Endothelial cell of umbilical vein (primary cell): Measurements from ENCODE around the gene PDGFRB. TPM values are rescaled to one million over a fixed set of nuclear protein-coding genes. Genes with fewer than 3 reads are reported as not detected.

ENCODE experiments used
- BruUV-seq: library from RNA; stranded (reverse); fragments of 400-500 nt; replicated peaks from 2 replicates; lab custom pipeline; 2021; lab: Mats Ljungman, UMichigan
- CTCF ChIA-PET: fragments of 300-600, 350-600 bp; sonication (Branson Sonifier 250); formaldehyde crosslinking; loops from one replicate; lab custom pipeline; 2021; ENCODE audit warnings: antibody characterized with exemption, inconsistent platforms; lab: Charles Lee
- POLR2A ChIA-PET: fragments of 300-600, 350-600 bp; sonication (Branson Sonifier 250); formaldehyde crosslinking; loops from one replicate; lab custom pipeline; 2021; ENCODE audit warnings: antibody characterized with exemption, inconsistent platforms; lab: Charles Lee
- DNase-seq: peaks from one replicate; pipeline ENCODE4 v3.0.0-alpha.2; 2011; ENCODE audit warnings: low read depth, low spot score
- FAIRE-seq: peaks from 2 replicates; lab custom pipeline; 2011; peaks lifted over from hg19 to GRCh38; lab: Jason Lieb, UNC
- H2AFZ ChIP-seq: 2 replicates; pipeline ENCODE4 v1.6.0; 2012; ENCODE audit warnings: low read depth, low read length, control low read depth, inconsistent platforms
- H3K27ac ChIP-seq: 2 replicates; pipeline ENCODE4 v1.5.1; 2011; ENCODE audit warnings: low read depth, mild to moderate bottlenecking, control low read depth, low read length, moderate library complexity; ENCODE audit not compliant: insufficient read depth
- H3K27me3 ChIP-seq, 2 experiments: 2 replicates each; pipeline versions ENCODE4 v1.6.0 to v1.6.1; 2011; ENCODE audit warnings: low read length in 2 of 2, mixed read lengths in 1 of 2; ENCODE audit not compliant: control insufficient read depth in 2 of 2, insufficient read depth in 2 of 2
- H3K36me3 ChIP-seq, 2 experiments: 2 replicates in 1 of 2; 3 replicates in 1 of 2; pipeline ENCODE4 v1.5.1; 2011; ENCODE audit warnings: low read length in 2 of 2, mild to moderate bottlenecking in 1 of 2, moderate library complexity in 1 of 2; ENCODE audit not compliant: control insufficient read depth in 2 of 2, insufficient read depth in 2 of 2; ENCODE audit errors: extremely low read depth in 1 of 2
- H3K4me1 ChIP-seq: 3 replicates; pipeline ENCODE4 v1.5.1; 2011; ENCODE audit warnings: mild to moderate bottlenecking, low read length; ENCODE audit not compliant: control insufficient read depth, insufficient read depth; ENCODE audit errors: extremely low read depth
- H3K4me2 ChIP-seq: 2 replicates; pipeline ENCODE4 v1.6.1; 2011; ENCODE audit warnings: low read length, control low read depth, mixed read lengths; ENCODE audit not compliant: insufficient read depth
- H3K4me3 ChIP-seq, 3 experiments: fragments of 200-600 bp in 1 of 3; sonication (generic), shearing (Covaris generic) in 1 of 3; replicated peaks in 1 of 3; 2 replicates each; pipeline ENCODE4 v1.5.1; 2011 to 2016; ENCODE audit warnings: control low read depth in 3 of 3, low read length in 3 of 3, mild to moderate bottlenecking in 2 of 3, inconsistent platforms in 1 of 3, low read depth in 1 of 3, moderate library complexity in 1 of 3; ENCODE audit not compliant: insufficient read depth in 1 of 3
- H3K79me2 ChIP-seq: 2 replicates; pipeline ENCODE4 v1.6.0; 2012; ENCODE audit warnings: low read length, inconsistent platforms; ENCODE audit not compliant: control insufficient read depth, insufficient read depth
- H3K9ac ChIP-seq: replicated peaks from 2 replicates; pipeline ENCODE3; 2011; ENCODE audit warnings: low read length, control low read depth; ENCODE audit not compliant: insufficient read depth; ENCODE audit errors: extremely low read depth
- H3K9me1 ChIP-seq: replicated peaks from 3 replicates; pipeline ENCODE4 v1.6.0; 2011; ENCODE audit warnings: mild to moderate bottlenecking, low read length; ENCODE audit not compliant: control insufficient read depth, insufficient read depth; ENCODE audit errors: extremely low read depth
- H3K9me3 ChIP-seq: replicated peaks from 2 replicates; pipeline ENCODE4 v1.5.1; 2012; ENCODE audit warnings: low read length, inconsistent platforms; ENCODE audit not compliant: control insufficient read depth, insufficient read depth
- H4K20me1 ChIP-seq: replicated peaks from 2 replicates; pipeline ENCODE3; 2011; ENCODE audit warnings: mild to moderate bottlenecking, low read length; ENCODE audit not compliant: control insufficient read depth, insufficient read depth; ENCODE audit errors: extremely low read depth
- CTCF ChIP-seq, 2 donors: IDR thresholded peaks; 1 replicate in 1 of 2; 2 replicates in 1 of 2; pipeline ENCODE4 v1.5.1; 2011; ENCODE audit warnings: low read length in 2 of 2, mild to moderate bottlenecking in 2 of 2, moderate library complexity in 2 of 2, control low read depth in 1 of 2, inconsistent platforms in 1 of 2, low read depth in 1 of 2; ENCODE audit not compliant: insufficient read depth in 1 of 2; ENCODE audit errors: extremely low read depth in 1 of 2
- EZH2 ChIP-seq: IDR thresholded peaks from 2 replicates; pipeline ENCODE4 v1.6.1; 2012; ENCODE audit warnings: borderline replicate concordance, low read depth, mild to moderate bottlenecking, moderate library complexity, low read length, inconsistent platforms; ENCODE audit not compliant: severe bottlenecking
- FOS ChIP-seq: IDR thresholded peaks from 2 replicates; pipeline ENCODE4 v1.6.1; 2011; ENCODE audit warnings: mild to moderate bottlenecking, low read length, moderate library complexity, borderline replicate concordance; ENCODE audit not compliant: insufficient read depth
- GATA2 ChIP-seq: IDR thresholded peaks from 2 replicates; pipeline ENCODE4 v1.7.0; 2011; ENCODE audit warnings: low read depth, mild to moderate bottlenecking, moderate library complexity, mixed read lengths, low read length; ENCODE audit not compliant: insufficient read length, insufficient read depth
- JUN ChIP-seq: IDR thresholded peaks from 2 replicates; pipeline ENCODE4 v1.6.1; 2011; ENCODE audit warnings: borderline replicate concordance, low read depth; ENCODE audit not compliant: insufficient read length, insufficient read depth
- MAX ChIP-seq: IDR thresholded peaks from 2 replicates; pipeline ENCODE4 v1.6.1; 2011; ENCODE audit not compliant: insufficient read depth, insufficient read length
- MYC ChIP-seq: IDR thresholded peaks from one replicate; pipeline ENCODE4 v1.6.1; 2011; ENCODE audit warnings: mild to moderate bottlenecking, low read depth, low read length
- POLR2A ChIP-seq: IDR thresholded peaks from 2 replicates; pipeline ENCODE4 v1.6.1; 2012; ENCODE audit warnings: low read depth, mild to moderate bottlenecking, control low read depth, low read length
- POLR2AphosphoS5 ChIP-seq: IDR thresholded peaks from 2 replicates; pipeline ENCODE4 v1.6.1; 2012; ENCODE audit warnings: low read depth, mild to moderate bottlenecking, control low read depth, low read length, moderate library complexity; ENCODE audit not compliant: insufficient read depth
- dilution Hi-C: fragments of 300-500 bp; cut with MboI; formaldehyde crosslinking; loops from one replicate; pipeline ENCODE4 v1.15.0; 2019; ENCODE audit warnings: low sequenced_read_pairs; ENCODE audit not compliant: extremely low pct_ligation_motif_present
- intact Hi-C: fragments of 100-400 bp; cut with micrococcal nuclease; formaldehyde crosslinking; loops from one replicate; pipeline ENCODE4 v1.10.0; 2022
- polyA plus RNA-seq, 4 experiments: library from polyadenylated mRNA; depleted of rRNA in 3 of 4; stranded (reverse) in 3 of 4; unstranded in 1 of 4; fragments of >200 nt; gene quantifications; 2 replicates each; pipeline versions ENCODE4 v1.2.1 to v1.2.3, GENCODE V29; 2011 to 2012; ENCODE audit warnings: missing spikeins in 1 of 4
- total RNA-seq: library from RNA; stranded (reverse); gene quantifications from 2 replicates; pipeline ENCODE4 v1.2.3, GENCODE V29; 2021

Gene PDGFRB
- total and polyA plus RNA-seq, 2 donors (not counting 3 experiments of a cell fraction or from before 2014, with no cell fraction given), result 1.4 to 1.7 TPM

GRCh38 chr5:150159031-150159430, 3.4 kb upstream of the PDGFRB start:
- dilution Hi-C loops, result no loop called here

More at GRCh38 chr5:150159031-150159430, 3.4 kb upstream of the PDGFRB start:
- intact Hi-C loops, result no loop called here
- ChIA-PET POLR2A (no interaction called here), CTCF (interaction anchor here (0.7 to 3.7 kb wide), 4 partner anchors 29 to 60 kb away, joined by 3 to 14 read pairs (median 4); no protein-coding TSS in a partner anchor)
- H3K9ac ChIP-seq, result no peak overlapping the region
- H3K4me1 ChIP-seq, result peaks cover 5% of the 10 kb centered on the region
- no peak overlapping the region for H3K27ac ChIP-seq
- TF ChIP-seq GATA2 (no peak), CTCF (IDR thresholded peaks at IDR 0.05; ENCODE audit: extremely low read depth in 1 of 2, insufficient read depth in 1 of 2, low read depth in 1 of 2, low read length in 2 of 2) (no peak), POLR2AphosphoS5 (no peak), JUN (no peak), MYC (no peak), EZH2 (no peak), POLR2A (no peak), FOS (no peak), MAX (no peak)
- no peak overlapping the region for H3K4me3 ChIP-seq
- DNase-seq (no peak), FAIRE-seq (no peak)
- H3K79me2 ChIP-seq, result no peaks in the 10 kb centered on the region
- no TSS peak for BruUV-seq
- no peaks in the 10 kb centered on the region for H3K9me1 ChIP-seq
- no peaks in the 10 kb centered on the region for H3K36me3 ChIP-seq
- no peak overlapping the region for H3K4me2 ChIP-seq
- H4K20me1 ChIP-seq, result no peaks in the 10 kb centered on the region
- H3K9me3 ChIP-seq, result no peaks in the 10 kb centered on the region
- H2AFZ ChIP-seq, result no peak overlapping the region
- no peaks in the 10 kb centered on the region for H3K27me3 ChIP-seq
